SK-N-DZ (cell line): ENCODE measurements around the gene PDE11A.
"Not testable (repeated sequence)": the region's sequence is repeated elsewhere in the genome, so short reads cannot be mapped to it uniquely, and the experiment has no call there.

ENCODE experiments used
- DNase-seq: peaks from one replicate; pipeline ENCODE4 v3.0.0-alpha.2; 2015; ENCODE audit warnings: low spot score

PDE11A gene

GRCh38 chr2:177883177-177883576 lies 189.4 kb downstream of the PDE11A start:
- no peak for DNase-seq

GRCh38 chr2:177882501-177882900 lies 190.1 kb downstream of the PDE11A start:
- DNase-seq, result no peak

- no peak for DNase-seq
Observed at GRCh38 chr2:177881921-177882320, 190.7 kb downstream of the PDE11A start.

GRCh38 chr2:177881008-177881747 lies 191.4 kb downstream of the PDE11A start:
- DNase-seq, result no peak

GRCh38 chr2:177880285-177880684 lies 192.3 kb downstream of the PDE11A start:
- DNase-seq, result no peak

GRCh38 chr2:177876950-177877349 lies 195.6 kb downstream of the PDE11A start:
- DNase-seq, result no peak

- DNase-seq, result no peak
Observed at GRCh38 chr2:177874686-177875085, 197.9 kb downstream of the PDE11A start.

GRCh38 chr2:177873915-177874314 lies 198.7 kb downstream of the PDE11A start:
- DNase-seq, result no peak

- no peak for DNase-seq
Observed at GRCh38 chr2:177872286-177872685, 200.3 kb downstream of the PDE11A start.

GRCh38 chr2:177869912-177870311 lies 202.7 kb downstream of the PDE11A start:
- DNase-seq, result no peak

GRCh38 chr2:177869209-177869608 lies 203.4 kb downstream of the PDE11A start:
- DNase-seq, result no peak

- no peak for DNase-seq
Observed at GRCh38 chr2:177868806-177869205, 203.8 kb downstream of the PDE11A start.

GRCh38 chr2:177857538-177857937 lies 215.0 kb downstream of the PDE11A start:
- DNase-seq, result no peak

GRCh38 chr2:177852389-177852788 lies 220.2 kb downstream of the PDE11A start:
- no peak for DNase-seq

GRCh38 chr2:177843188-177843587 lies 229.4 kb downstream of the PDE11A start:
- DNase-seq, result no peak

GRCh38 chr2:177842243-177842642 lies 230.3 kb downstream of the PDE11A start:
- no peak for DNase-seq

GRCh38 chr2:177835418-177836204 lies 237.0 kb downstream of the PDE11A start:
- not testable (repeated sequence) for DNase-seq

GRCh38 chr2:177832611-177833433 lies 239.8 kb downstream of the PDE11A start:
- DNase-seq, result no peak

- no peak for DNase-seq
Observed at GRCh38 chr2:177830881-177831386, 241.6 kb downstream of the PDE11A start.

GRCh38 chr2:177828557-177828956 lies 244.0 kb downstream of the PDE11A start:
- no peak for DNase-seq

- no peak for DNase-seq
Observed at GRCh38 chr2:177826897-177827296, 245.7 kb downstream of the PDE11A start.

- DNase-seq, result no peak
Observed at GRCh38 chr2:177822941-177823340, 249.6 kb downstream of the PDE11A start.
